DMS79 treated with DMSO at 0.1 percent for 48 hours (cell line): ENCODE results near the gene TNNT1.
"Not testable (repeated sequence)": the region's sequence is repeated elsewhere in the genome, so short reads cannot be mapped to it uniquely, and the experiment has no call there.

Experiments used
- DNase-seq: peaks from one replicate; lab custom pipeline; 2025; lab: John Stamatoyannopoulos, UW

The TNNT1 gene

GRCh38 chr19:55109527-55110291 is 39.3 kb downstream of the TNNT1 start:
- no peak for DNase-seq

GRCh38 chr19:55107252-55107651 is 41.8 kb downstream of the TNNT1 start:
- DNase-seq, result not testable (repeated sequence)

DNA sequence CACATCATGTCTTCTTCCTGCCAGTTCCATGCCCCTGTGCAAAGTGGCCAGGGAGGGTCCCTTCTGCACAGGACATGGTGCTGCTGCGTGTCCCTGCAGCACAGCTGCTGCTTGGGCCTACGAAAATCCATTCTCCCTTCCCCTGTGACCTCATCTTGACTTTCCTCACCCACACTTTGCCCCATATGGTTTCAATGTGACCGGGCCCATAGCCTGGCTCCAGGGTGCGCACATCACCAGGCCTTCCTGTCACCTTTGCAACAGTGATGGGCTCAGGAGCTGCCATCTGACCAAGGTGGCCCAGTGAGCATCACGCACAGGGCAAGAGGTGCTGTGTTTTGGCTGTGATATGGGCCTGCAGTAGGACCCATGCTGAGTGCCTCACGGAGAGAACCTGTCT is 42.4 kb downstream of the TNNT1 start:
- DNase-seq, result no peak

DNA sequence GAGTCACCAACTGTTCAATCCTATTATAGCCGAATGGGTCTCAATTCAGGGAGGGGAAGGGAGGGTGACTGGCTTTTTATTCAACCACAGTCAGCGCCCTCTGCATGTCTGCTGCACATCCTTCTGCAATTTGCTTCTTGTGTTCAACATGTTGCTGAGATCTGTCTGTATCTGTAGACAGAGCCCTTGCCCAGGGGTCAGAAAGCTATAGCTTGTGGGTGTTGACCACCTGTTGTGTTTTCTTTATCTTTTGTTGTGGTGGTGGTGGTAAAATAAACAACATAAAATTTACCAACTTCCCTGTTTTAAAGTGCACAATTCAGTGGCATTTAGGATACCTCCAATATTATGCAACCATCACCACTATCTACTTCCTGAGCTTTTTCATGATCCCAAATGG is 43.8 kb downstream of the TNNT1 start:
- DNase-seq, result no peak

- no peak for DNase-seq
Observed at GRCh38 chr19:55103190-55103589, 45.8 kb downstream of the TNNT1 start.

- DNase-seq, result no peak
Observed at GRCh38 chr19:55101261-55101660, 47.7 kb downstream of the TNNT1 start.

GRCh38 chr19:55099557-55100506 is 49.2 kb downstream of the TNNT1 start:
- no peak for DNase-seq

GRCh38 chr19:55098716-55099556 is 50.1 kb downstream of the TNNT1 start:
- no peak for DNase-seq

GRCh38 chr19:55097864-55098715 is 50.9 kb downstream of the TNNT1 start:
- DNase-seq, result no peak

DNA sequence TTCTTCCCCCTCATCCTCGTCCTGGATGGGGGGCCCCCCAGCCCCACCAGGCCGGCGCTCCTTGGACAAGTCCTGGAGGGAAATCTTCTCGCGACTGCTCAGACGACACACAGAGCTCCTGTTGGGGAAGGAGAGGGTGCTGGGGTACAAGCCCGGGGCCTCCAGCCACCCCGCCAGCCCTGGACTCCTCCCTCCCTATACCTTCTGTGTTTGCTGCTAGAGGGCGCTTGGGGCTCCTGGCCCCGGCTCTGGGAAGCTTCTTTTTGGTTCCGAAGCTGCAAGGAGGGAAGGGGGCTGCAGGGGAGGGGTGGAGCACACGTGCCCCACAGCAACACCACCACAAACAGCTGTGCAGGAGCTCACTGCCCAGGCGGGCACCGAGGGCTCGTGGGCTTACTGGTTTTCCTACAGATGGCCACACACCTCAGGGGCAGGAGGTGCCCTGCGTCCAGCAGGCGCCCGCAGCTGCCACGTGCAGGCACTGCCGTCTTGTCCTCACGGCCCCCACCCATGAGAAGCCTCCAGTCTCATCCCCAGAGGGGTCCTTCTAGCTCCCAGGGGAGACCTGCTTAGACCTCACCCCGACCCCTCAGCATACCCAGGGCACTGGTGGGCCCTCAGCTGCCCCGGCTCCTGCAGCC is 52.8 kb downstream of the TNNT1 start:
- no peak for DNase-seq

- DNase-seq, result no peak
Observed at GRCh38 chr19:55095260-55096060, 53.5 kb downstream of the TNNT1 start.

GRCh38 chr19:55094456-55095259 is 54.3 kb downstream of the TNNT1 start:
- DNase-seq, result no peak

DNA sequence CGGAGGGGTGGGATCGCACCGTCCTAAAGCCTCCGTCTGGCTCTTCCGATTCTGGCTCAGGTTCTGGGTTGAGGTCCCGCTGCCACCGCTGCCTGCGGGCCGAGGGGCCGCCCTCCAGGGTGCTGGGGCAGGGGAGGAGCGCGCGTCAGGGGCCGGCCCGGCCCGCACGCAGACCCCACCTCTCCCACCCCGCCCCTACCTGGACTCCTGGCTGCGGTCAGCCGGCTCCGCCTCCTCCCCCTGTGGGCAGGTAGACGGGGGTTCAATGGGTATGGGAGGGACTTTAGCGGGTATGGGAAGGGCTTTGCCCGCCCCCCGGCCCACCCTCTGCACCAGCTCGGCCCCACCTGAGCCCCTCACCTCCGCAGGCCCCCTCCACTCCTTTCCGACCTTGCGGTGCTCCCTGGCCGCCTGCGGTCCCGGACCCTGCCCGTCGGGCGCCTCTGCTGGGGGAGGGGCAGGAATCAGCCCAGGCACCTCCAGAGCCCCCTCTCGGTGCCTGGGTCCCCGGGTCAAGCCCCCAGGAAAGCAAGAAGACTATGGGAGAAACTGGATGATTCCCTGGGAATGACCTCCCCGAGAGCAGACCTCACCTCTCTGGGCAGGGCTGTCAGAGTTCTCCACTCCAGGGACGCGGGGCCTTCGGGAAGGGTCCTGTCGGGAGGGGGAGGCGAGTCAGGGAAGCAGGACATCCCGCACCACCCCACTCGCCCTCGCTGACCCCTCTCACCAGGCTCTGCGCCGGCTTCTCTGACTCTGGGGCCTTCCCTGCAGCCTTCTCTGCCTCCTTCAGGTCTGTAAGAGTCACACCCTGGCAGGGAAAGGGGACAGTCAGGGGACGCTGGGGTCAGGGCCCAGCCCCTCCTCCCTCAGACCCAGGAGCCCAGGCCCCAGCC is 56.3 kb downstream of the TNNT1 start:
- DNase-seq, result no peak

DNA sequence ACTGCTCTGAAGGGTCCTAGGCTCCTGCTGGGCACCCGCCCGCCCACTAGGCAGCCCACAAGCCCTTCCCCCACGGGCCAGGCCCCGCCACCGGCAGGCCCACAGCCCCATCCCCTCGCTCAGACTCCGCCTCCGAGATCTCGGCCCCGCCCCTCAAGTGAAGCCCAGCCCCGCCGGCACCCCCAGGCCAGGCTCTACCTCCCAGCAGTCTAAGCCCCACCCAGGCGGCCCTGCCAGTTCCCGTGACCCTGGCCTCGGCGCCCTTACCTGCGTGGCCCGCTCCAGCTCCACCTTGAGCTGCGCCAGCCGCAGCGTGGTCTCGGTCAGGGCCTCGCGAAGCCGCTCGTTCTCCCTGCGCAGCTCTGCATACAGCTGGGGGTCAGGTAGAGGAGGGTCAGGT is 57.1 kb downstream of the TNNT1 start:
- no peak for DNase-seq

GRCh38 chr19:55091126-55091910 is 57.7 kb downstream of the TNNT1 start:
- DNase-seq, result no peak

DNA sequence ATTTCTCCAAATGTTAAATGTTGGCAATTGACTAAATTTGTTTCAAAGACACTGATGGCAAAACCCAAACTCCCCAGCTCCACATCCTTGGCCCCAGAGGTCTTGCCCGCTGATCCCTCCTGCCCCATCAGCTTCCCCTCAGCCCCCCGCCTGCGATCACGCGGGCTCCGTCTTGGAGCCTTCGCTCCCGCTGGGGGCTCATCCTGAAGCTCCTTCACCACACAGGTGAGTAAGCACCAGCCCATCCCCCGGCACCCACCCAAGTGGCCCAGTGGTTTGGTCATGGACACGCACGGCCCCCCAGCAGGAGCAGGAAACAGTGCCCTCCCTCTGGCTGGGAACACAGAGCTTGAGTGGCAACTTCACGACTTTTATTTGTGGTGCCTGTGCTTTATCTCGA is 58.4 kb downstream of the TNNT1 start:
- no peak for DNase-seq

GRCh38 chr19:55089342-55089944 is 59.6 kb downstream of the TNNT1 start:
- no peak for DNase-seq
